HG03354 (cell line): ENCODE measurements around the gene USP48.
"Not testable (repeated sequence)": the region's sequence is repeated elsewhere in the genome, so short reads cannot be mapped to it uniquely, and the experiment has no call there.

Experiments
- ATAC-seq: cut with Tn5 transposase; IDR thresholded peaks from one replicate; pipeline ENCODE4 v1.9.1; 2021; ENCODE audit warnings: mild to moderate bottlenecking; ENCODE audit not compliant: unreplicated experiment, poor library complexity, severe bottlenecking

The USP48 gene, protein sequence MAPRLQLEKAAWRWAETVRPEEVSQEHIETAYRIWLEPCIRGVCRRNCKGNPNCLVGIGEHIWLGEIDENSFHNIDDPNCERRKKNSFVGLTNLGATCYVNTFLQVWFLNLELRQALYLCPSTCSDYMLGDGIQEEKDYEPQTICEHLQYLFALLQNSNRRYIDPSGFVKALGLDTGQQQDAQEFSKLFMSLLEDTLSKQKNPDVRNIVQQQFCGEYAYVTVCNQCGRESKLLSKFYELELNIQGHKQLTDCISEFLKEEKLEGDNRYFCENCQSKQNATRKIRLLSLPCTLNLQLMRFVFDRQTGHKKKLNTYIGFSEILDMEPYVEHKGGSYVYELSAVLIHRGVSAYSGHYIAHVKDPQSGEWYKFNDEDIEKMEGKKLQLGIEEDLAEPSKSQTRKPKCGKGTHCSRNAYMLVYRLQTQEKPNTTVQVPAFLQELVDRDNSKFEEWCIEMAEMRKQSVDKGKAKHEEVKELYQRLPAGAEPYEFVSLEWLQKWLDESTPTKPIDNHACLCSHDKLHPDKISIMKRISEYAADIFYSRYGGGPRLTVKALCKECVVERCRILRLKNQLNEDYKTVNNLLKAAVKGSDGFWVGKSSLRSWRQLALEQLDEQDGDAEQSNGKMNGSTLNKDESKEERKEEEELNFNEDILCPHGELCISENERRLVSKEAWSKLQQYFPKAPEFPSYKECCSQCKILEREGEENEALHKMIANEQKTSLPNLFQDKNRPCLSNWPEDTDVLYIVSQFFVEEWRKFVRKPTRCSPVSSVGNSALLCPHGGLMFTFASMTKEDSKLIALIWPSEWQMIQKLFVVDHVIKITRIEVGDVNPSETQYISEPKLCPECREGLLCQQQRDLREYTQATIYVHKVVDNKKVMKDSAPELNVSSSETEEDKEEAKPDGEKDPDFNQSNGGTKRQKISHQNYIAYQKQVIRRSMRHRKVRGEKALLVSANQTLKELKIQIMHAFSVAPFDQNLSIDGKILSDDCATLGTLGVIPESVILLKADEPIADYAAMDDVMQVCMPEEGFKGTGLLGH

DNA sequence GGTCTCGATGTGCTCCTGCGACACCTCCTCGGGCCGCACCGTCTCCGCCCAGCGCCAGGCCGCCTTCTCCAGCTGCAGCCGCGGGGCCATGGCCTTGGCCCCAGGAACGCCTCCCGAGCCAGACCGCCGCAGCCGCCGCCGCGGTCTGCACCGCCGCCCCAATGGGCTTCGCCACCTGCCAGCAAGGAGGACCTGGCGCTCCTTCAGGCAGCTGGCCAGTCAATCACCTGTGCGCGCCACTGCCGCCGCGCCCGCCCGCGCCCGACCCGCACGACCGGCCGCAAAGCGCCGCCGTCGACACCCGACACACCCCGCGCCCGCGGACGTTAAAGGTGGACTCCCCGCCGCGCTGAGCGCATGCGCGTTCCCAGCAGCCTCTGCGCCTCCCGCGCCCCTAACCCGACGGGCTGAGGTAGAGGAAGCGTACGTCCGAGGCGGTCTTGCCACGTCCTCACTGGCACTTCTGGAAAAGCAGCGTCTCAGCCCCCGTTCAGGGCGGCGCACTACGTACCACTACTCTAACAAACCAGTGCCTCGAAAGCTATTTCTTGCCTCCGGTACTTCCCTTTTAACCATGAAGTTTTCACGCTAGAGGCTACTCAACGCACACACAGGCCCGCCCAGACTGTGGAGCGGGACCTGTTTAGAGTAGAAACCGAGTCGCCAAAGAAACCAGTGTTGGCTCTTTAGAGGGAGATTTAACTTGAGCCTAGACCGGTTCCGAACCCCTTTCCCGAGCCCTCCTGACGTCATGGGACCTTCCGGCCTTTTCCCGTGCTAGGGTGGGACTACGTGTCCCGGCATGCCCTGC lies at the start of gene USP48:
Gene USP48 (minus strand): TSS at position 282 of the 811 bp plus-strand sequence. CDS start 192 bp downstream, at position 90.
- ATAC-seq = peak; percentile 69

DNA sequence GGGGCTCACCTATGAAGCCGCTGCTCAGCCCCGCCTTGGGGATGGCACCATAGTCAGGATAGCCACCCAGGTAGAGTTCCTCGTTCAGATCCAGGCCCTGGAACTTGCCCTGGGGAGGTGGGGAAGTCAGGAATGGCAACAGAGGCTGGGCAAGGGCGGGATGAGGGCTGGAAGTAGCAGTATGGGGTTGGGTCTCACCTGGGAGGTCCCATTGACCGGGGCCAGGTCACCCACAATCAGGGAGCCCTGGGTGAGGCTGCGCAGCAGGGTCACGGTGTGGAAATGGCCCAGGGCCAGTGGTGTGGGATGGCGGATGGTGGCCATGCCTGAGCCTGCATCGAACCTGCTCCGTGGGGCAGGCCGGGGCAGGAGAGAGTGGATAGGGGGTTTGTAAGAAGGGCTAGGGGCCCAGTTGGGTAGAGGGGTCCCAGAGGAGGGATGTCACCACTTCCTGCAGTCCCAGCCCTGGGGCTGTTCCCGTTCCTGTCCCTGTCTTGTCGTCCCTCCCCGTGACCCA lies 48.6 kb upstream of the USP48 start:
- ATAC-seq = no peak

DNA sequence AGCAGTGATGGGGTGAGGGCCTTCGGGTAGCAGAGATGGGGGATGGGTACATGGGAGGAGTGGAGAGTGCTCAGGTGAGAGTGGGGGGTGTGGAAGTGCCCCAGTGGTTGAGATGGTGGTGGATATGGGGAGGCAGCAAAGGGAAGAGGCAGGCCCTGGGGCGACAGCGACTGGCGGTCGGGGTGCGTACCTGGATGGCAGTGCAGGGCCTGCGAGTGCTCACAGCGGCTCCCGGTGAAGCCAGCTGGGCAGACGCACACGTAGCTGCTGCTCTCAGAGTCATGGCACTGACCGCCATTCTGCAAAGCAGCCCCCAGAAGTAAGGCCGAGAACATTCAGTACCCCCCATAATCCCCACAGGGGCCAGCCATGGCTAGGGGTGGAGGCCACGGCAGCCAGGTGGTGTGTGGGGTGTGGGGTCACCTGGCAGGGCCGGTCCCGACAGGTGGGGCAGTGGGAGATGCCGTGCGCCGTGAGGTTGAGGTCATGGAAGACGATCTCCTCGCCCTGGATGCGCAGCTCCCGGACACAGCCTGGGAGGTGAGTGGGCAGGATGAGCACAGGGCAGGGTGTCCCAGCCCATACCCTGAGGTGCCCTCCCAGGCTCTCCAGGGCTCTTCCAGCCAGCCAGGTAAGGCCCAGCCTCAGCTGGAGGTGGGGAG lies 48.0 kb upstream of the USP48 start:
- no peak for ATAC-seq

DNA sequence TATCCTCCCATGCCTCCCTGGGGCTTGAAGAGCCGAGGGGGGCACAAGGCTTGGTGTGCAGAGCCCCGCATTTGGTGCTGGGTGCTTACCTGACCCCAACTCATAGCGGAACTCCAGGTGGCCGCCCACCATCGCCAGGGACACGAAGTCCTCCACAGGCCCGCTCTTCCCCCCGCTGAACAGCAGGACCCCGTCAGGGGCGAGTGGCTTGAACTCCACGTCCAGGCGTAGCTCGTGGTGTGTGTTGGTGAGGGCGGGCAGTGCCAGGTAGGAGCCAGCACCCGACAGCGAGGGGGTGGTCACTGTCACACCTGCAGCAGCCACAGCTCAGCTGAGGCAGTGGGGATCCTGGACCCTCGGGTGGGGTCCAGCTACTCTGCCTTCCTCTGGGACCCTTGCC lies 46.3 kb upstream of the USP48 start:
- no peak for ATAC-seq

DNA sequence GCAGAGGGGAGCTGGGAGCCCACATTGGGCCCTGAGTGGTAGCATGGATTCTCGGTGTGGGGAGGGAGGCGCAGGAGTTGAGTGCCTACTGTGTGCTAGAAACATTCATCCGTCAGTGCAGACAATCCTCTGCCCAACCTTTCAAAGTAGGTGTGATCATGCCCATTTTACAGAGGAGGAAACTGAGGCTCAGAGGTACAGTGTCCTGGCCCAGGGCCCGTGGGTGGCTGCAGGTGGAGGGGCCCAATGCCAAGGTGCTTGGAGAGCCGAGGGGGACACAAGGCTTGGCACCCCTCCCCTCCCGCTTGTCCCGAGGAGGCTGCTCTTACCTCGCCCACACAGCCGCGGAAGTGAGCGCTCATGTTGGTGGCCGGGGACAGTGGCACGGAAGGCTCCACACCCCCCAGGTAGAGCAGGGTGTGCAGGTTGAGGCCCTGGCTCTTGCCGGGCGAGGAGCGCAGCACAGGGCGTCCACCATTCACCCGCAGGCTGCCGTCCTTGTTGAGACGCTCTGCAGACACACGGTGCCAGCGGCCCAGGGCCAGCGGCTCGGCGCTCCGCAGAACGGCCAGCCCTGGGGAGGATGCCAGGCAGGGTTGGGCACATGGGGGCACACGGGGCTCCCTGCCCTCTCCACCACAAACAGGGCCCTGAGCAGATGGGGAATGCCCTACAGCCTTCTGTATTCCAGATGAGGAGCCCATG lies 45.7 kb upstream of the USP48 start:
- ATAC-seq = no peak

DNA sequence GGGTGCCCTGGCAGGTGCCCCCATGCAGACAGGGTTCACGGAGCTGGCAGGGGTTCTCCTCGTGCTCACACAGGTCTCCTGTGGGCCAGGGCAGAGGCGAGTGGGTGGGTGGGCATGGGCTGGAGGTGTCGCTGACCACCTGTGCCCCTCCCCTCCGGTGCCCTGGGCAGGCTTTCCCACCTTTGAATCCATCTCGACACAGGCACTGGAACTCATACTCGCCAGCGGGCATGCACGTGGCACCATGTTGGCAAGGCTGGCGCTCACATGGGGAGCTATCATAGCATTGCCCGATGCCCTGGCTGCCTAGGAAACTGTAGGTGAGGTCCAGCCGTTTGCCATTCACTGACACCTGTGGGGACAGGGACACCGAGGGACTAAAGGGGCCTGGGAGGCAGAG lies 45.1 kb upstream of the USP48 start:
- no peak for ATAC-seq

DNA sequence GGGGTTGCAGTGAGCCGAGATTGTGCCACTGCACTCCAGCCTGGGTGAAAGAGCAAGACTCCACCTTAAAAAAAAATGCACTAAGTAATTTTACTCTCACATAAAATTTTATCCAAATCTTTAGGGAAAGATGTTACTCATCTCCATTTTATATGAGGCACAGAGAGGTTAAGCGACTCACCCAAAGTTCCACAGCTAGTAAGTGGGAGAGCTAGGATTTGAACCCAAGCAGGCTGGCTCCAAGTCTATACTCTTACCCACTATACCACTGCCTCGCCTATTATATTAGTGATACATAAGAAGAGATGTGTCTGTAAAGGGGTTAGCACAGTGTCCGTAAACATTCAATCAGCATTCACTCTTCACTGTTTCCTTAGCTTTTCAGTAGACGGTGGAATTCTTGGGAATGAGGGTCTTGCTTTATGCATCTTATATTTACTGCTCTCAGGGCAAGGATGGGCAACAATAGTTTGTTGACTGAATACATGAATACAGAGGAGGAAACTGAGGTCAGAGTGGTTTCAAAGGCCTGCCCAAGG lies 44.3 kb upstream of the USP48 start:
- ATAC-seq = no peak

DNA sequence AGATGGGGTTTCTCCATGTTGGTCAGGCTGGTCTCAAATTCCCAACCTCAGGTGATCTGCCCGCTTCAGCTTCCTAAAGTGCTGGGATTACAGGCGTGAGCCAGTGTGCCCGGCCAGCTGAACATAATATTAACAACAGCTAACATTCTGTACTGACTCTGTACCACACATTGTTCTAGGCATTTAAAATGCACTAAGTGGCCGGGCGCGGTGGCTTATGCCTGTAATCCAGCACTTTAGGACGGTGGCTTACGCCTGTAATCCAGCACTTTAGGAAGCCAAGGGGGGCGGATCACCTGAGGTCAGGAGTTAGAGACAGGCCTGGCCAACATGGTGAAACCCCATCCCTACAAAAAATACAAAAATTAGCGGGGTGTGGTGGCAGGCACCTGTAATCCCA lies 43.7 kb upstream of the USP48 start:
- not testable (repeated sequence) for ATAC-seq

DNA sequence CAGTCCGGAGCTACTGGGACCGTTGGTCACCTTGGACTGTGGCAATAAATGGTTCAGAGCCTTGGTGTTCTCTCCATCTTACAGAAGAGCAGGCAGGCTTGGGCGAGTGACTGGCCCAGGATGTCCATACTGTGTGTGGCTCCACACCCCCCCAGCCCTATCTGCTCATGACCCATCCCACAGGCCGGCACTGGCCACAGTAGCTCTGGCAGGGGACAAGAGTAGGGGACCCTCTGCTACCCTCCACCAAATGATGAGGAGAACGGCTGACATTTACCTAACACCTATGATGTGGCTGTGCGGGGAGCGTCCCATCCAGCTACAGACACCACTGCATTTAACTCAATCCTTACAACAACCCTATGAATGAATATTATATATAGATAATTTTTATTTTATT lies 42.4 kb upstream of the USP48 start:
- ATAC-seq = no peak

DNA sequence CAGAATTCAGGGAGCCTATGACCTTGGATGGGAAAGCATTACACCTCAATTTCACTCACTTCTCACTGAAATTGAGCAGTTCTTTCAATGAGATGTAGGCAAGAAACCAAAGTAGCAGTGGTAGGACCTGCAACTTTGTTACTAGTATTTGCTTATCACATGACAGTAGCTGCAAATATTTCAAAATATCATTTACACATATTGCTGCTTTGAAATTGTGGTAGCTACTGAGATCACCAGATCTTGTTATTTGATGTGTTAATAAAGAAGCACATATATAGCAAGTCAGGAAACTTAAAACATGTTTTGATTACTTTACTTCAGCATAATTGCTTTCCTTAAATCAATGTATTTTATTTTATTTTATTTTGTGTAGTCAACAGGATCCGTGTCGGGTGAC lies 42.0 kb upstream of the USP48 start:
- no peak for ATAC-seq

DNA sequence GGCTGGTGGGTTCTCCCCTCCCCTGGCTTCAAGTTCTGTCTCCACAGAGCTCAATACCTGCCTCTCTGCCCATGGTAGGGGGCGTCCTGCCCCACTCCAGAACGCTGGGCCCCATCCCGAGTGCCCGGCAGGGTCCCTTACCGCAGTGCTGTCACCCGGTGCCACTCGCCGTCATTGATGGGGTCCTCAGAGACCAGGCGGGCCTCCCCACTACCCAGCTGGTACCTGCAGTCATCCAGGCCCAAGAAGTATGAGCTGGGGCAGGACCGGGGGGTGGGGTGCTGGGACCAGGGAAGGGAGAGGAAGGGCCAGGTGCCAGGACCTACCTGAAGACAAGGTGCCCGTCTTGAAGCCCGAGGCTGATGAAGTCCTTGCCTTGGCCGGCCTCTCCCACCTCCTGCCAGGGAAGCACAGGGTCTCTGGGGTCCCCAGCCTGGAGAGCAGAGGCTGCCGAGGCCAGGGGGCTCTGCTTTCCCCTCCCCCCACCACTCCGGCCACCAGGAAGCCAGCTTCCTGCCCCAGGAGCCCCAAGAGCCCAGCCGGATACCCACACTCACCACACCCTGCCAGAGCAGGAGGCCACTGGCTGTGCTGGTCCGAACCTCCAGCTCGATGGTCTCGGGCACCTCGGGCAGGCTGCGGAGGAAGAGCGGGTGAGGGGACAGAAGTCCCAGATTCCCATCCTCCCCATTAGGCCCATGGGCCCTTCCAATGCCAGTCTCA lies 41.2 kb upstream of the USP48 start:
- ATAC-seq = no peak

DNA sequence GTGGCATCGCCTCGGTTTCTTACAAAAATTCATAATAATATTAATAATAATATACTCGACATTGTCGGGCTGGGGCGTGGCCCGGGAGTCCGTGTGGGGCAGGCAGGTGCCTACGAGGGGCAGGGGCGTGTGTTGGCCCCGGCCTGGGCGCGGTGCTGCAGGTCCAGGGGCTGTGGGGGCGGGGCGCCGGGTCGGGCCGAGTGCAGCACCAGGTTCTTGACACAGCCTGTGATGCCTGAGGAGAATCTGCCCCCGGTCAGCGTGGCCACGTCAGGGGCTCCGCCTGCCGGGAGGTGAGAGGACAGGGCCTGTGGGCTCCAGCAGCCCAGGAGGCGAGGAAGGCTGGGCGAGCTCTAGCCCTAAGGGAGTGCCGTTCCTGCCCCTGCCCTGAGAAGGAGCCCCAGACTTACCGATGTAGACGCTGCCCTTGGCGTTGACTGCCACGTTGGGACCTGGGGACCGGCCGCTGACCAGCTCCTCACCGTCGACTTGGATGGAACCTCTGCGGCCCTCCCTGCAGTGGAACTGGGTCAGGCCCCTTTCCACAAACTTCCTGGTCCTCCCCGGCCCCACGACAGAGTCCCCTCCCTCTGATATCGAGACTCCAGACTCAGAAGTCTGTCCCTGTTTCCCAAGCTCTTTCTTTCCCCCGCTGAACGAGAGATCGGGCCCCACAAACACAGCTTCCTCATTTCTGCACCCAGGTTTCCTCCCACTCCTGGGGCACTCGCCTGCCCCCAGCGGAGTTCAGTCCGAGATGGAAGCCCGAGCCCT lies 40.4 kb upstream of the USP48 start:
- no peak for ATAC-seq

DNA sequence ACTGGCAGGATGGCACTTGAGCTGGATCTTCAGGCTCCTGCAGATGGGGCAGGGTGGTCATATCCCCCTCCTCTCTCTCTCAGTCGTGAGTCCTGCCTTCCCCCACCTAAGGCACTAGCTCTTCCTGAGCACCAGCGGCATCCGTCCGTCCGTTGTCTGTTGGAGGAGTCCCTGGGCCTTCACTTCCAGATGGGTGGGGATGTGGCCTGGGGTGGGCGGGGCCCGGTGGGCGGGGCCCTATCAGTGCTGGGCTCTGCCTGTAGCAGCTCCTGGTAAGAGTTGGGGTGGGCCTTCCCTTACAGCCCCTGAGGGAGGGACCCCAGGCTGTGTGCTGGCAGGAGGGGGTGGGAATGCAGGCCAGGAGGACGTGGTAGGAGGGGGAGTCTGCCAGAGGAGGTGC lies 39.4 kb upstream of the USP48 start:
- ATAC-seq = no peak

DNA sequence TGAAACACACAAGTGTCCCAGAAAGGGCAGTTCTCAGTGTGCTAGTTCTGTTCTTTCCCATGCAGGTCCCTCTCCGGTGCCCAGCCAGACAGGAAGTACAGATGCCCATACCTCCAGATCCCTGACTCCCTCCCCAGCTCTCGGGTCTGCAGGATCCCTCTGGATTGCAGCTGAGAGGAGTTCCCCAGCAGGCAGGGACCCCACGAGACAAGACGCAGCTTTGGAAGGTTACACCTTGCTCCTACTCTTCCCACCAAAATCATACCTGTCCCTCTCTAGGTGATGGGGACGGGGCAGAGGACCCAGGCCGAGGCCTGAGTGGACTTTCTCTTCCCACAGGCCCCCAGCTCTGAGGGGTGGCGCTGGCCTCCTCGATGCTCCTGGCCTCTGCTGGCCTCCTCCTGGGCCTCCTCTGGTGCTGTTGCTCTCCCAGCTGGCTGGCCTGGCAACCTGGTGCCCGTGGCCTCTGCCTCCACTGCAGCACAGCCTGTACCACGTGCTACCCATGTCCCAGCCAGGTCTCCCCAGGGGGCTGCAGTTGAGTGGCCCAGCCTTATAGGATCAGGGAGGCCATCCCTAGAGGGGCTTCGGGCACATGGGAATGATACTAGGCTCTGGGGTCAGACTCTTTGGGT lies 38.6 kb upstream of the USP48 start:
- ATAC-seq = no peak

DNA sequence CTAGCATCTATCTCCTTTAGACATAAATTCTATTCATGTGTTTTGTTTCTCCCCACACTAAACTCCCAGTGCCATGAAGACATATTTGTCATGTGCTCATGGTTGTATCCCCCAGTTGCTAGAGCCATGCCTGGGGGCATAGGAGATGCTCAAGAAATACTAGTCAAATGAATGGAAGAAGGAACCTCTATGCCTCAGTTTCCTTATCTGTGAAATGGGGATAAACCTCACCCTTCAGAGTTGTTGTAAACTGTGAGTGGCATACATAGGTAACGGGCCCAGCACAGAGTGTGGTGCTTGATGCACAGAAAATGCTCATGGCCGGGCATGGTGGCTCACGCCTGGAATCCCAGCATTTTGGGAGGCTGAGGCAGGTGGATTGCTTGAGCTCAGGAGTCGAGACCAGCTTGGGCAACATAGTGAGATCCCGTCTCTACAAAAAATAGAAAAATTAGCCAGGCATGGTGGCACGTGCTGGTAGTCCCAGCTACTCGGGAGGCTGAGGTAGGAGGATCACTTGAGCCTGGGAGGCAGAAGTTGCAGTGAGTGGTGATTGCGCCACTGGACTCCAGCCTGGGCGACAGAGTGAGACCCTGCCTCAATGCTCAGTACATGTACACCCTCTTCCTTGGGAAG lies 37.8 kb upstream of the USP48 start:
- ATAC-seq = no peak

DNA sequence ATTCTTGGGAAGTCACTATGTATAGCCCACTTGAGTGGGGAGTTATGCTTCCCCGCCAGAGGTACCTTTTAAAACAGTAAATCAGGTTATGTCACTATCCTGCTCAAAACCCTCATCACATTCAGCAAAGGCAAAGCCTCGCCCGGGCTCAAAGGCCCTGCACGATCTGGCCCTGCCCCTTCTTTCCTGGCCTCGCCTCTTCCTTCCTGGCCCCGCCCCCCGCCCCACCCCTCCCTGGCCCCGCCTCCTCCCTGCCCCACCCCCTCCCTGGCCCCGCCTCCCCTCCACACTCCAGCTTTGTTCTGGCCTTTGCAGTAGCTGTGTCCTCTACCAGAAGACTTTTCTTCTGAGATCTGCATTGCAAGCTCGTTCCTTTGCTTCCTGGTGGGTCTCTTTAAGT lies 35.7 kb upstream of the USP48 start:
- no peak for ATAC-seq
